Panc1 (cell line): Measurements from ENCODE around the gene PDE1C. TPM values are rescaled to one million over a fixed set of nuclear protein-coding genes. Genes with fewer than 3 reads are reported as not detected.

Experiments
- ATAC-seq: fragments of 200-7000 bp; cut with Tn5 transposase; 2 replicates; pipeline ENCODE4 v1.9.1; 2020; ENCODE audit warnings: mild to moderate bottlenecking, moderate library complexity
- BruUV-seq: library from RNA; stranded (reverse); fragments of 400-500 nt; replicated peaks from 2 replicates; lab custom pipeline; 2021; lab: Mats Ljungman, UMichigan
- CTCF ChIA-PET: fragments of 300-600 bp; sonication (Branson Sonifier 250); formaldehyde crosslinking; loops from one replicate; lab custom pipeline; 2022; ENCODE audit warnings: antibody characterized with exemption; lab: Charles Lee
- POLR2A ChIA-PET: fragments of 300-600 bp; sonication (Branson Sonifier 250); formaldehyde crosslinking; loops from one replicate; lab custom pipeline; 2022; ENCODE audit warnings: antibody characterized with exemption; lab: Charles Lee
- DNase-seq: peaks from one replicate; pipeline ENCODE4 v3.0.0-alpha.2; 2010; ENCODE audit warnings: low read depth, low spot score
- H3K27ac ChIP-seq: 2 replicates; pipeline ENCODE4 v1.5.1; 2011; ENCODE audit warnings: mild to moderate bottlenecking, low read length, inconsistent platforms
- H3K27me3 ChIP-seq: fragments of 200-500 bp; sonication (Bioruptor generic); 2 replicates; pipeline ENCODE4 v1.6.0; 2014; ENCODE audit warnings: low read length, inconsistent platforms; ENCODE audit not compliant: control insufficient read depth, insufficient read depth
- H3K36me3 ChIP-seq: fragments of 200-500 bp; sonication (Bioruptor generic); 2 replicates; pipeline ENCODE4 v1.5.1; 2014; ENCODE audit warnings: inconsistent platforms, mild to moderate bottlenecking, low read length, moderate library complexity; ENCODE audit not compliant: control insufficient read depth, insufficient read depth
- H3K4me1 ChIP-seq: 2 replicates; pipeline ENCODE4 v1.5.1; 2011; ENCODE audit warnings: inconsistent platforms, mild to moderate bottlenecking, low read length, moderate library complexity; ENCODE audit not compliant: control insufficient read depth, insufficient read depth
- H3K4me3 ChIP-seq, 2 experiments: 2 replicates each; pipeline ENCODE4 v1.5.1; 2011 to 2012; ENCODE audit warnings: low read depth in 2 of 2, low read length in 2 of 2, mild to moderate bottlenecking in 2 of 2, inconsistent platforms in 1 of 2, moderate library complexity in 1 of 2
- H3K9me3 ChIP-seq: fragments of 200-500 bp; sonication (Bioruptor generic); 2 replicates; pipeline ENCODE4 v1.5.1; 2014; ENCODE audit warnings: low read depth, mild to moderate bottlenecking, inconsistent platforms, low read length, moderate library complexity; ENCODE audit not compliant: control insufficient read depth, insufficient read depth
- CTCF ChIP-seq: fragments of 450-650 bp; IDR thresholded peaks from 2 replicates; pipeline ENCODE4 v1.5.1; 2017; ENCODE audit warnings: mild to moderate bottlenecking
- POLR2AphosphoS5 ChIP-seq: IDR thresholded peaks from 2 replicates; pipeline ENCODE4 v1.6.1; 2012; ENCODE audit warnings: mild to moderate bottlenecking, low read depth, low read length, moderate library complexity
- SIN3A ChIP-seq: IDR thresholded peaks from 2 replicates; pipeline ENCODE4 v1.6.1; 2012; ENCODE audit warnings: low read depth, mild to moderate bottlenecking, low read length, moderate library complexity, borderline replicate concordance; ENCODE audit not compliant: insufficient read depth
- TCF7L2 ChIP-seq: IDR thresholded peaks from 2 replicates; pipeline ENCODE4 v1.6.1; 2011; ENCODE audit warnings: mild to moderate bottlenecking, low read depth, low read length, inconsistent platforms
- in situ Hi-C: cut with HindIII; loops from 2 replicates; pipeline ENCODE4 v1.10.0; 2016; ENCODE audit warnings: low sequenced_read_pairs, low pct_unique_long_range_greater_than_20kb
- intact Hi-C: fragments of 100-400 bp; cut with micrococcal nuclease; formaldehyde crosslinking; loops from one replicate; pipeline ENCODE4 v1.10.0; 2022; ENCODE audit not compliant: unreplicated experiment
- total RNA-seq: library from RNA; stranded (reverse); gene quantifications from one replicate; pipeline ENCODE4 v1.2.1, GENCODE V29; 2021; ENCODE audit not compliant: unreplicated experiment
- TF ChIP-seq, protein P1 (sequence below), 2 experiments: IDR thresholded peaks; 2 replicates each; pipeline ENCODE4 v1.6.1; 2011 to 2012; ENCODE audit warnings: low read depth in 2 of 2, control low read depth in 1 of 2, low read length in 1 of 2, mild to moderate bottlenecking in 1 of 2, moderate library complexity in 1 of 2; ENCODE audit not compliant: insufficient read depth in 1 of 2

PDE1C gene
- total RNA-seq, 1 experiment from 2014 or later = not detected

- DNase-seq (no peak), ATAC-seq (no peak)
- Histone ChIP-seq H3K27ac (no peak overlapping the region), H3K9me3 (no peaks in the 10 kb centered on the region), H3K36me3 (no peaks in the 10 kb centered on the region), H3K27me3 (no peaks in the 10 kb centered on the region), H3K4me3 (no peak overlapping the region), H3K4me1 (no peaks in the 10 kb centered on the region)
- in situ Hi-C loops = no loop called here
- ChIA-PET CTCF (no interaction called here), POLR2A (no interaction called here)
- intact Hi-C loops = no loop called here
- BruUV-seq = no TSS peak
- TF ChIP-seq POLR2AphosphoS5 (no peak), SIN3A (no peak), TCF7L2 (no peak), CTCF (no peak)
- TF ChIP-seq, protein P1, sequence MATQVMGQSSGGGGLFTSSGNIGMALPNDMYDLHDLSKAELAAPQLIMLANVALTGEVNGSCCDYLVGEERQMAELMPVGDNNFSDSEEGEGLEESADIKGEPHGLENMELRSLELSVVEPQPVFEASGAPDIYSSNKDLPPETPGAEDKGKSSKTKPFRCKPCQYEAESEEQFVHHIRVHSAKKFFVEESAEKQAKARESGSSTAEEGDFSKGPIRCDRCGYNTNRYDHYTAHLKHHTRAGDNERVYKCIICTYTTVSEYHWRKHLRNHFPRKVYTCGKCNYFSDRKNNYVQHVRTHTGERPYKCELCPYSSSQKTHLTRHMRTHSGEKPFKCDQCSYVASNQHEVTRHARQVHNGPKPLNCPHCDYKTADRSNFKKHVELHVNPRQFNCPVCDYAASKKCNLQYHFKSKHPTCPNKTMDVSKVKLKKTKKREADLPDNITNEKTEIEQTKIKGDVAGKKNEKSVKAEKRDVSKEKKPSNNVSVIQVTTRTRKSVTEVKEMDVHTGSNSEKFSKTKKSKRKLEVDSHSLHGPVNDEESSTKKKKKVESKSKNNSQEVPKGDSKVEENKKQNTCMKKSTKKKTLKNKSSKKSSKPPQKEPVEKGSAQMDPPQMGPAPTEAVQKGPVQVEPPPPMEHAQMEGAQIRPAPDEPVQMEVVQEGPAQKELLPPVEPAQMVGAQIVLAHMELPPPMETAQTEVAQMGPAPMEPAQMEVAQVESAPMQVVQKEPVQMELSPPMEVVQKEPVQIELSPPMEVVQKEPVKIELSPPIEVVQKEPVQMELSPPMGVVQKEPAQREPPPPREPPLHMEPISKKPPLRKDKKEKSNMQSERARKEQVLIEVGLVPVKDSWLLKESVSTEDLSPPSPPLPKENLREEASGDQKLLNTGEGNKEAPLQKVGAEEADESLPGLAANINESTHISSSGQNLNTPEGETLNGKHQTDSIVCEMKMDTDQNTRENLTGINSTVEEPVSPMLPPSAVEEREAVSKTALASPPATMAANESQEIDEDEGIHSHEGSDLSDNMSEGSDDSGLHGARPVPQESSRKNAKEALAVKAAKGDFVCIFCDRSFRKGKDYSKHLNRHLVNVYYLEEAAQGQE (IDR thresholded peaks at IDR 0.05; ENCODE audit: insufficient read depth in 1 of 2, low read depth in 2 of 2, low read length in 1 of 2) = no peak
These were observed 122.2 kb downstream of the PDE1C start for GRCh38 chr7:31948029-31948428.

DNA sequence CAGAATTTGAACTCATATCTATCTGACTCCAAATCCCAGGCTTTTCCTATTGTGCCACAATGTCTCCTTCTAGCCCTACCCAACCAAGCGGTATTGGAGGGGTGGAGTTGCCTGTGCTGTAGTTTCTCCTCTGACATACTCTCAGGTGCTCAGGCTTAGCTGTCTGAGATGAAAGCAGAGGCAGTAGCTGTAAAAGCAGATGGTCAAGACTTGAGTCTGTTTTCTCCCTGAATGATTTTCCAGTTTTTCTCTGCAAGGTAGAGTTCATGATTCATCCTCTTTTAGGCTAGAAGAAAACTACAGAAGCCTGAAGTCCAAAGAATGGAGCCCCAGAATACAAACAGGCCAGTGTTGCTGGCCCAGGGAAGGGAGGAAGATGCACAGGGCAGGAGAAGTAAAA lies 130.0 kb downstream of the PDE1C start:
- H3K9me3 ChIP-seq = no peaks in the 10 kb centered on the region
- ChIA-PET POLR2A (no interaction called here), CTCF (no interaction called here)
- ATAC-seq = no peak
- H3K4me3 ChIP-seq = no peak overlapping the region
- H3K27me3 ChIP-seq = no peaks in the 10 kb centered on the region
- H3K27ac ChIP-seq = no peak overlapping the region
- no peak for TF ChIP-seq CTCF
- TF ChIP-seq, protein P1 (IDR thresholded peaks at IDR 0.05; ENCODE audit: insufficient read depth in 1 of 2, low read depth in 2 of 2, low read length in 1 of 2) = no peak
- TF ChIP-seq POLR2AphosphoS5 = no peak
- TF ChIP-seq TCF7L2 = no peak
- TF ChIP-seq SIN3A = no peak
- no peak for DNase-seq
- in situ Hi-C loops = no loop called here
- BruUV-seq = no TSS peak
- H3K36me3 ChIP-seq = no peaks in the 10 kb centered on the region
- H3K4me1 ChIP-seq = no peaks in the 10 kb centered on the region
- intact Hi-C loops = no loop called here
